GM18526 (cell line): ENCODE measurements around the gene PRND.

Source experiments
- POLR2A ChIP-seq: IDR thresholded peaks from 3 replicates; pipeline ENCODE4 v1.6.1; 2011; ENCODE audit not compliant: insufficient read length; ENCODE audit errors: extremely low read depth

Gene PRND

GRCh38 chr20:4699957-4700356, 21.8 kb upstream of the PRND start:
- no peak for TF ChIP-seq POLR2A

GRCh38 chr20:4702562-4703280, 19.0 kb upstream of the PRND start:
- no peak for TF ChIP-seq POLR2A

DNA sequence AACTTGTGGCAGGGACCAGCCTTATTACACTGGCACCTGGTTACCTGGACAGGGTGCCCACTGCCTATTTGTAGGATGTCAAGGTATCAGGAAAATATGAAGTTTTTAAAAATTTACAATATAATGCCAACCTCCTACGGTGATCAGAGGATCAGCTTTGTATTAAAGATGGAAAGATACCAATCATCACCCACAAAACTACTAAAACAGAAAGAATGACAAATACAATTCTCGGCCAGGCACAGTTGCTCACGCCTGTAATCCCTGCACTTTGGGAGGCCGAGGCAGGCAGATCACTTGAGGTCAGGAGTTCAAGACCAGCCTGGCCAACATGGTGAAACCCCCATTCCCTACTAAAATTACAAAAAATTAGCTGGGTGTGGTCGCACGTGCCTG, 18.4 kb upstream of the PRND start:
- TF ChIP-seq POLR2A = no peak

- TF ChIP-seq POLR2A = no peak
Observed at GRCh38 chr20:4708036-4708435, 13.7 kb upstream of the PRND start.

GRCh38 chr20:4708856-4709255, 12.9 kb upstream of the PRND start:
- TF ChIP-seq POLR2A = no peak

DNA sequence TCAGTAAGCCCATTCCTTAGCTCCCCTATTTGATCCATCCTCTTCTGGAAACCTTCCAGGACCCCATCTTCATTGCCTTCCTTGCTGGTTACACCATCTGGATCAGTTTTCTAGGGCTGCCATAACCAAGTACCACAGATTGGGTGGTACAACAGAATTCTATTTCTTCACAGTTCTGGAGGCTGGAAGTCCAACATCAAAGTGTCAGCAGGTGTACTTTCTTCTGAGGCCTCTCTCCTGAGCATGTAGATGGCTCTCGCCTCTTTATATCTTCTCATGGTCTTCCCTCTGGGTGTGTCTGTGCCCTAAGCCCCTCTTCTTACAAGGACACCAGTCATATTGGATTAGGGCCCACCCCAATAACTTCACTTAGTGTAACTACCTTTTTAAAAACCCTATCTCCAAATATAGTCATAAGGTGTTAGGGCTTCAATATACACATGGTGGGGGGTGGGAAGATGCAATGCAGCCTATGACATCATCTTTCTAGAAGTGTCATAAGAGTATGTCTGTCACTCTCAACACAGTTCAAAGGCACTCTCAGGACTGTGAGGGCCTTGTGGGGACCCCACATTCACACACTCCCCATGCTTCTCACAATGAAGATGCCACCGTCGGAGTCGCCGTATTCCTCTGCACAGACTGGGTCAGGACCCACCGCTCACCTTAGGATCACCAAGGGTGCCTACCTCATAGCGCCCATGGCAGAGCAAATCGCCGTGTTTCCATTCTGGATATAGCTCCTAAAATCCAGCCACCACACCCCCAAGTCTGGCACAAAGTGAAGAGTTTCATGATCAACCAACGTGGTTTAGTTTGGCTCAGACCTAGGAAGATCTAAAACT, 12.2 kb upstream of the PRND start:
- no peak for TF ChIP-seq POLR2A

GRCh38 chr20:4710106-4710475, 11.6 kb upstream of the PRND start:
- no peak for TF ChIP-seq POLR2A

DNA sequence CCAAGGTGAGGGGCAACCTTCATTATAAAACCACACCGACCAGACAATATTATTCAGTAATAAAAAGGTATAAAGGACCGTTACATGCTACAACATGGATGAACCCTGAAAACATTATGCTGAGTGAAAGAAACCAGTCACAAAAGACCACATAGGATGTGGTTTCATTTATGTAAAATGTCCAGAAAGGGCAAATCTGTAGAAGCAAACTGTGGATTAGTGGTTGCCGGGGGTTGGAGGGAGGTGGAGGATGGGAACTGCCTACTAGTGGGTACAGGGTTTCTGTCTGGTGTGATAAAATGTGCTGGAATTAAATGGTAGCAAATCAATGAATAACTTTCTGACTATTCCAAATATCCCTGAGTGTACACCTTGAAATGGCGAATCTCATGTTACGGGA, 10.2 kb upstream of the PRND start:
- TF ChIP-seq POLR2A = no peak

- no peak for TF ChIP-seq POLR2A
Observed at GRCh38 chr20:4713401-4713800, 8.3 kb upstream of the PRND start.

DNA sequence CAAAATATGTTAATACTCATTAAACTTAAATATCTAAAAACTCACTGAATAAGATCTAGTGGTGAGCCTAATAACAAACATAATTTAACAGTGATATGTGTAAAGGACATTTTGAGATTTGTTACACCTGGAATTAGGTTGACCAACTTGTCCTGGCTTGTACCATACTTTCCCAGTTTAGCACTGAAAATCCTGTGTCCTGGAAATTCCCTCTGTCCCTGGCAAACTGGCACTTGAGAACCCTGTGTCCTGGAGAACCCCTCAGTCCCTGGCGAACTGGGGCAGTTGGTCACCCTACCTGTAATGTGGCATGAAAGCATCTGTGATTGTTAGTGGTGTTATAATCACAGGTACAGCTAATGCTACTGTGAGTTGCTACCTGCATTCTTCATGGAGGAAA, 6.9 kb upstream of the PRND start:
- TF ChIP-seq POLR2A = no peak

DNA sequence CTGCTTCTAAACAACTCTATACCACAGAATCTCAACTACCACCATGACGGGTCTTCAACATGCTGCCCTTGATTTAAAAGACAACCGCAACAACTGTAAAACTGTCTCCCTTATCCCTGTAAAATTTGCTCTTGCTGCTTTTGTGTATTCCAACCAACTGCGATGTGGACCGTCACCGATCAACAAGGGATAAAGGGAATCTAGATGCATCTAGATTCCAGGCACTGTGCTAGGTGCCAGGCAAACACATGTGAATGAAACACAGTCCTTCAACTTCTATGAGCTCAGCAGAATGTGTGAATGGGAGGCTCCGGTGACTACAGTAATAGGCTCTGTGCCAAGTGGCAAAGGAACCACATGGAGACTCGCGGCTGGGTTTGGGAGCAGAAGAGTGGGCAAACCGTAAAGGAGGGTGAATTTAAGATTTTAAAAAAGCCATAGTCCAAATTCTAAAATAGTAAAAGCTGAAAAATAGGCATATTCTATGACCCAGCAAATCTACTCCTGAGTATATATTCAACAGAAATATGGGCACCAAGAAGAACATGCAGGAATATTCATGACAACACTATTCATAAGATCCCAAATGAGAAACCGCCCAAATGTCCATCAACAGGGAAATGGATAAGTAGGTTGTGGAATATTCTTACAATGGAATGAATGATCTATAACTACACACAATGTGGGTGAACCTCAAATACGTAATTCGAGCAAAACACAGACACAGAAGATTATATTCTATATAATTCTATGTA, 3.7 kb upstream of the PRND start:
- TF ChIP-seq POLR2A = no peak

GRCh38 chr20:4719190-4719589, 2.5 kb upstream of the PRND start:
- TF ChIP-seq POLR2A = no peak

DNA sequence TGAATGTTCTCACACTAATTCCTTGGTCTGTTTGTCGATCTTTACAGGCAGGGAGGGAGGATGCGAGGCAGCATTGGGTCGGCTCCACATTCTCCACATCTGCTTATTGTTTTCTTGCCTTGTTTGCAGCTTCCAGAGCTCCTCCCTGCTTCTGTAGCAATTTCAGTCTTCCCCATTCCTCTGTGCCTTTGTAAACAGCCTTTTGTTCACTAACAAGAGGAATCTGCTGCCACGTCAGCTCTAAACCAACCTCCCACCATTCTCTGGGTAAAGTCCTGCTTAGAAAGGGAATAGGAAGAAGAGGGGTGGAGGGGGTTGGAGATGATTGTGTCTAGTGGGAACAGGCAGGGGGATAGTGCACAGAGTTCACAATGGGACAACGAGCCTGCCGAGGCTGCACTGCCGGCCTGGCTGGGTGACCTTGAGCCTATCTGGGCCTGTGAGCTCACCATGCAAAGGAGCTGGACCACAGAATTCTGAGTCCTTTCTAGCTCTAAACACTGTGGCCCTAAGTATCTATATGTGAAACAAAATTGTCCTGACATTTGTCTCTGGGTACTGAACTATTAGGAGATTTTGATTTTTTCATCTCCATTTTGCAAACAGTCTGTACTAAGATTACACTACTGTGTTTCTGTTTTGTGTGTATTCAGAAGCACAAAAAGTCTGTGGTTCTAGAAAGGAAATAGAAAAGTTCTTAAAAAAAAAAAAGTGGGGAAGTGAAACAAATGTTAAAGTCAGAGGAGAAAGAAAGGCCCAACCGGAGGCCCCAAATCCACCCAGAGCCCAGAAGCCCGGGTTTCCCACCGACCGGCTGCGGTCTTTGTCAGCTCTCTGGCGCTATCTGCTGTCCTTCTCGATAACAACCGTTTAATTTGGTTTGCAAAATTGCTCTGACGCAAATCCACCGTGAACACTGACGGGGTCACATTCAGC, 1.4 kb upstream of the PRND start:
- TF ChIP-seq POLR2A = no peak

DNA sequence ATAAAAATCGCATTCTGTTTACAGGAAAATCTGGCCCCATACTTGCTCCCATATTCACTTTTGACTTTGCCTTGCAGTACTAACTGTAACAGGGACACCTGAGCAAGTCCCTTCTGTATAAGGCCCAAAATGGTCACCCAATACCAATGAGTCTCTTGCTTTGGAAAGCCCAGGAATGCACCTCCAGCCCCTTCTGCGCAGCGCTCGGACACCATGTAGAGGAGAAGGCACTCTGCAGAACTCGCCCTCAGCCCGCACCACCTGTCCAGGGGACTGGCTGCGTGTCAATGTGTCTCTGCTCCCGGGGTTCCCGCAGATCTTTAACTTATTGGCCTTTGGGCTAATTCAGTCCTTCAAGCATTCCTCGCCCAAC, 746 bp upstream of the PRND start:
- no peak for TF ChIP-seq POLR2A

DNA sequence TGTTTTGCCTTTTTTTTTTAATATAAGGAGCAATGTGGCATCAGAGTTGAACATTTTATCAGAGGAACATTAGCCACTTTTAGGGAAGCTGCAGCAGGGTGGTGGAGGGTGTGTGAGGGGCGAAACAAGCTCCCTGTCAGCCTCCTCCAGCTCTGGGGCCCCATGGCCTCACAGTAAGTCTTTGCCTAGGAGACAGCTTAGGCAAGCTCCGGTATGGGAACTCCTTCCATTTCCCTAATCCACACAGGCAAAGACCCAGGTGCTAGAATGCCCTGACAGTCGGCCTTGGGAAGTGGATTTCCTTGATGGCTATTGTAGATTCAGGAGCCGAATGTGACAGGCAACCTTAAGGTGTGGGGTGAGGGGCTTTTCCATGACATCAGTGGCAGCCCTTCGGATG, 862 bp downstream of the PRND start:
- TF ChIP-seq POLR2A = no peak
